Dermis blood vessel endothelial cell (primary cell): ENCODE measurements around the gene ORMDL2. TPM values are rescaled to one million over a fixed set of nuclear protein-coding genes. Genes with fewer than 3 reads are reported as not detected.

Source experiments
- DNase-seq: peaks from one replicate; pipeline ENCODE4 v3.0.0; 2010
- total RNA-seq: library from RNA; depleted of rRNA; stranded (reverse); fragments of >200 nt; gene quantifications from 2 replicates; pipeline ENCODE4 v1.2.3, GENCODE V29; 2014

ORMDL2 gene
- 35.3 and 38.6 TPM in 2 replicates for total RNA-seq

GRCh38 chr12:55817345-55818139, at the start of gene ORMDL2, which contains the start of gene SARNP:
TSS of gene ORMDL2 (plus strand) at chr12:55818041. CDS start at chr12:55819000, 959 bp downstream.
TSS of gene SARNP (minus strand) at chr12:55817724. CDS start at chr12:55817701, 23 bp downstream.
- peak; percentile 100 for DNase-seq

GRCh38 chr12:55771736-55772135, 46.1 kb upstream of the ORMDL2 start:
- no peak for DNase-seq

- no peak for DNase-seq
Observed at GRCh38 chr12:55777856-55778255, 40.0 kb upstream of the ORMDL2 start.

GRCh38 chr12:55780685-55781084, 37.2 kb upstream of the ORMDL2 start:
- DNase-seq: no peak

GRCh38 chr12:55788546-55788945, 29.3 kb upstream of the ORMDL2 start:
- no peak for DNase-seq

GRCh38 chr12:55789171-55789570, 28.7 kb upstream of the ORMDL2 start:
- no peak for DNase-seq

- no peak for DNase-seq
Observed at GRCh38 chr12:55789893-55790292, 27.9 kb upstream of the ORMDL2 start.

GRCh38 chr12:55795950-55796349, 21.9 kb upstream of the ORMDL2 start:
- no peak for DNase-seq

GRCh38 chr12:55797068-55797467, 20.8 kb upstream of the ORMDL2 start:
- DNase-seq: peak; percentile 71

- DNase-seq: peak; percentile 9
Observed at GRCh38 chr12:55797550-55797949, 20.3 kb upstream of the ORMDL2 start.

- no peak for DNase-seq
Observed at GRCh38 chr12:55806982-55807381, 10.9 kb upstream of the ORMDL2 start.

GRCh38 chr12:55809274-55809673, 8.6 kb upstream of the ORMDL2 start:
- no peak for DNase-seq

GRCh38 chr12:55812088-55812487, 5.8 kb upstream of the ORMDL2 start:
- no peak for DNase-seq

GRCh38 chr12:55814257-55814656, 3.6 kb upstream of the ORMDL2 start:
- no peak for DNase-seq

GRCh38 chr12:55815473-55815872, 2.4 kb upstream of the ORMDL2 start:
- DNase-seq: no peak

- peak; percentile 65 for DNase-seq
Observed at GRCh38 chr12:55816881-55817344, 928 bp upstream of the ORMDL2 start.

- no peak for DNase-seq
Observed at GRCh38 chr12:55818140-55818728, 393 bp downstream of the ORMDL2 start.

GRCh38 chr12:55818886-55819285, 1.0 kb downstream of the ORMDL2 start:
- no peak for DNase-seq

GRCh38 chr12:55820679-55821078, 2.8 kb downstream of the ORMDL2 start:
- DNase-seq: peak; percentile 55

- DNase-seq: peak; percentile 25
Observed at GRCh38 chr12:55822228-55822627, 4.4 kb downstream of the ORMDL2 start.

- no peak for DNase-seq
Observed at GRCh38 chr12:55823419-55823818, 5.6 kb downstream of the ORMDL2 start.

- no peak for DNase-seq
Observed at GRCh38 chr12:55824726-55825125, 6.9 kb downstream of the ORMDL2 start.

- DNase-seq: no peak
Observed at GRCh38 chr12:55827806-55828205, 10.0 kb downstream of the ORMDL2 start.

GRCh38 chr12:55828357-55828756, 10.5 kb downstream of the ORMDL2 start:
- no peak for DNase-seq
